H1 (cell line): ENCODE results near the gene BRD4. TPM values are rescaled to one million over a fixed set of nuclear protein-coding genes. Genes with fewer than 3 reads are reported as not detected.

Experiments used
- CTCF ChIA-PET: fragments of 300-600 bp; sonication (Branson Sonifier 250); formaldehyde crosslinking; loops from one replicate; lab custom pipeline; 2021; ENCODE audit not compliant: partially characterized antibody; lab: Charles Lee
- POLR2A ChIA-PET: fragments of 300-600 bp; sonication (Branson Sonifier 250); formaldehyde crosslinking; loops from one replicate; lab custom pipeline; 2021; ENCODE audit warnings: inconsistent platforms; ENCODE audit not compliant: partially characterized antibody; lab: Charles Lee
- DNase-seq, 2 experiments: peaks; one replicate each; pipeline versions ENCODE4 v3.0.0 to v3.0.0-alpha.2; 2010 to 2022; ENCODE audit warnings: low spot score in 2 of 2, low read depth in 1 of 2, mixed read lengths in 1 of 2
- FAIRE-seq: peaks from 2 replicates; lab custom pipeline; 2011; peaks lifted over from hg19 to GRCh38; lab: Jason Lieb, UNC
- H2AFZ ChIP-seq: 2 replicates; pipeline ENCODE4 v1.8.1; 2012; ENCODE audit warnings: low read length, inconsistent platforms
- H2AK5ac ChIP-seq: 2 replicates; pipeline ENCODE4 v1.6.1; 2013; ENCODE audit warnings: low read depth, low read length
- H2BK120ac ChIP-seq: replicated peaks from 2 replicates; pipeline ENCODE3; 2013; ENCODE audit warnings: low read depth, low read length, inconsistent platforms
- H2BK12ac ChIP-seq: 2 replicates; pipeline ENCODE4 v1.6.1; 2013; ENCODE audit warnings: low read depth, low read length
- H2BK15ac ChIP-seq: 2 replicates; pipeline ENCODE4 v1.6.1; 2013; ENCODE audit warnings: low read length
- H2BK20ac ChIP-seq: 2 replicates; pipeline ENCODE4 v1.6.1; 2013; ENCODE audit warnings: low read length
- H2BK5ac ChIP-seq: 2 replicates; pipeline ENCODE4 v1.6.1; 2013; ENCODE audit warnings: low read depth, low read length
- H3K14ac ChIP-seq: 2 replicates; pipeline ENCODE4 v1.6.1; 2013; ENCODE audit warnings: inconsistent platforms; ENCODE audit not compliant: insufficient read length
- H3K18ac ChIP-seq: 2 replicates; pipeline ENCODE4 v1.6.1; 2013; ENCODE audit warnings: low read length; ENCODE audit errors: extremely low read depth
- H3K23ac ChIP-seq: 2 replicates; pipeline ENCODE4 v1.6.1; 2013; ENCODE audit warnings: inconsistent platforms; ENCODE audit not compliant: insufficient read length
- H3K23me2 ChIP-seq: 2 replicates; pipeline ENCODE4 v1.6.1; 2013; ENCODE audit warnings: low read depth, low read length
- H3K27ac ChIP-seq: 2 replicates; pipeline ENCODE4 v1.6.1; 2011; ENCODE audit warnings: low read depth, low read length, inconsistent platforms
- H3K27me3 ChIP-seq, 4 experiments: replicated peaks in 1 of 4; 1 replicate in 1 of 4; 2 replicates in 3 of 4; pipeline versions ENCODE4 v1.6.1 to v1.8.1; 2011 to 2013; ENCODE audit warnings: low read length in 3 of 4, mild to moderate bottlenecking in 3 of 4, inconsistent platforms in 2 of 4, mixed read lengths in 2 of 4, moderate library complexity in 1 of 4; ENCODE audit not compliant: control insufficient read depth in 3 of 4, insufficient read depth in 3 of 4; ENCODE audit errors: extremely low read depth in 1 of 4
- H3K36me3 ChIP-seq, 4 experiments: 2 replicates each; pipeline versions ENCODE4 v1.6.1 to v1.8.1; 2011 to 2013; ENCODE audit warnings: mild to moderate bottlenecking in 4 of 4, low read length in 3 of 4, moderate library complexity in 2 of 4, control low read depth in 1 of 4, inconsistent platforms in 1 of 4; ENCODE audit not compliant: insufficient read depth in 4 of 4, control insufficient read depth in 2 of 4
- H3K4ac ChIP-seq: replicated peaks from 2 replicates; pipeline ENCODE3; 2013; ENCODE audit warnings: low read length, low read depth, mixed read lengths, inconsistent platforms; ENCODE audit not compliant: insufficient read length
- H3K4me1 ChIP-seq, 4 experiments: replicated peaks in 1 of 4; 1 replicate in 1 of 4; 2 replicates in 3 of 4; pipeline versions ENCODE4 v1.6.1 to v1.8.1; 2011 to 2013; ENCODE audit warnings: low read length in 3 of 4, inconsistent platforms in 2 of 4, mixed read lengths in 1 of 4; ENCODE audit not compliant: insufficient read depth in 4 of 4, control insufficient read depth in 3 of 4
- H3K4me2 ChIP-seq, 2 experiments: 2 replicates each; pipeline versions ENCODE4 v1.6.1 to v1.8.1; 2011 to 2013; ENCODE audit warnings: low read depth in 2 of 2, low read length in 2 of 2, control low read depth in 1 of 2, inconsistent platforms in 1 of 2, mild to moderate bottlenecking in 1 of 2; ENCODE audit not compliant: insufficient read depth in 1 of 2
- H3K4me3 ChIP-seq, 4 experiments: fragments of 200-600, 300-600 bp in 1 of 4; sonication (generic), shearing (Covaris generic), sonication (Bioruptor Twin) in 1 of 4; 2 replicates each; pipeline versions ENCODE4 v1.5.1 to v1.8.1; 2011 to 2016; ENCODE audit warnings: low read length in 4 of 4, low read depth in 3 of 4, control low read depth in 2 of 4, inconsistent platforms in 2 of 4, mild to moderate bottlenecking in 2 of 4, mixed read lengths in 1 of 4, moderate library complexity in 1 of 4; ENCODE audit not compliant: insufficient read depth in 2 of 4; ENCODE audit errors: extremely low read depth in 1 of 4
- H3K56ac ChIP-seq: replicated peaks from 2 replicates; pipeline ENCODE3; 2013; ENCODE audit warnings: low read depth, mild to moderate bottlenecking, mixed read lengths, low read length, inconsistent platforms; ENCODE audit not compliant: insufficient read length
- H3K79me1 ChIP-seq: 2 replicates; pipeline ENCODE4 v1.6.1; 2013; ENCODE audit warnings: low read depth, low read length, control low read depth
- H3K79me2 ChIP-seq, 2 experiments: 2 replicates each; pipeline versions ENCODE4 v1.6.1 to v1.8.1; 2012 to 2013; ENCODE audit warnings: low read length in 2 of 2, mild to moderate bottlenecking in 2 of 2, inconsistent platforms in 1 of 2; ENCODE audit not compliant: insufficient read depth in 2 of 2, control insufficient read depth in 1 of 2
- H3K9ac ChIP-seq, 4 experiments: replicated peaks in 1 of 4; 1 replicate in 1 of 4; 2 replicates in 3 of 4; pipeline versions ENCODE4 v1.6.1 to v1.8.1; 2011 to 2013; ENCODE audit warnings: low read depth in 3 of 4, low read length in 3 of 4, control low read depth in 2 of 4, mild to moderate bottlenecking in 2 of 4, moderate library complexity in 2 of 4, inconsistent platforms in 1 of 4; ENCODE audit errors: extremely low read depth in 1 of 4
- H3K9me3 ChIP-seq, 2 experiments: 2 replicates each; pipeline versions ENCODE4 v1.6.1 to v1.8.1; 2012 to 2013; ENCODE audit warnings: mild to moderate bottlenecking in 2 of 2, moderate library complexity in 2 of 2, control low read depth in 1 of 2, inconsistent platforms in 1 of 2, low read depth in 1 of 2, low read length in 1 of 2, mixed read lengths in 1 of 2; ENCODE audit not compliant: insufficient read depth in 2 of 2
- H4K20me1 ChIP-seq, 2 experiments: replicated peaks in 1 of 2; 2 replicates each; pipeline versions ENCODE3 to v1.8.1; 2011 to 2013; ENCODE audit warnings: inconsistent platforms in 2 of 2, low read length in 2 of 2, mild to moderate bottlenecking in 1 of 2; ENCODE audit not compliant: insufficient read depth in 2 of 2, control insufficient read depth in 1 of 2
- H4K5ac ChIP-seq: 2 replicates; pipeline ENCODE4 v1.6.1; 2013; ENCODE audit warnings: low read length, low read depth, mixed read lengths, inconsistent platforms; ENCODE audit not compliant: insufficient read length
- H4K8ac ChIP-seq: 2 replicates; pipeline ENCODE4 v1.8.0; 2013; ENCODE audit warnings: mild to moderate bottlenecking, moderate library complexity, low read length, inconsistent platforms; ENCODE audit not compliant: insufficient read depth; ENCODE audit errors: extremely low read depth
- H4K91ac ChIP-seq: replicated peaks from 2 replicates; pipeline ENCODE3; 2013; ENCODE audit warnings: low read length, mixed read lengths, inconsistent platforms; ENCODE audit not compliant: insufficient read length
- CTBP2 ChIP-seq: IDR thresholded peaks from 2 replicates; pipeline ENCODE4 v1.7.0; 2011; ENCODE audit warnings: borderline replicate concordance, mild to moderate bottlenecking, moderate library complexity, mixed read lengths, low read length; ENCODE audit not compliant: insufficient read depth, insufficient read length
- HDAC6 ChIP-seq: IDR thresholded peaks from one replicate; pipeline ENCODE4 v1.7.1; 2012; ENCODE audit warnings: low read depth, mild to moderate bottlenecking, inconsistent platforms, low read length, moderate library complexity
- KDM1A ChIP-seq: fragments of 200-600, 300-600 bp; sonication (generic); IDR thresholded peaks from 2 replicates; pipeline ENCODE4 v1.7.1; 2016; ENCODE audit warnings: mild to moderate bottlenecking, low read length, borderline replicate concordance
- RBBP5 ChIP-seq: IDR thresholded peaks from 2 replicates; pipeline ENCODE4 v1.7.1; 2012; ENCODE audit warnings: low read depth, mild to moderate bottlenecking, inconsistent platforms, low read length, moderate library complexity, borderline replicate concordance
- RXRA ChIP-seq: IDR thresholded peaks from 2 replicates; pipeline ENCODE4 v1.6.1; 2011; ENCODE audit warnings: low read depth, mild to moderate bottlenecking, low read length, moderate library complexity; ENCODE audit not compliant: insufficient read depth
- SP1 ChIP-seq: IDR thresholded peaks from 2 replicates; pipeline ENCODE4 v1.6.1; 2011; ENCODE audit warnings: low read depth, low read length
- TCF12 ChIP-seq: IDR thresholded peaks from 2 replicates; pipeline ENCODE4 v1.6.1; 2011; ENCODE audit warnings: low read depth, mild to moderate bottlenecking, low read length
- WGBS, 2 experiments: shearing (Covaris generic) in 1 of 2; methylation state at CpG; one replicate each; pipeline versions ENCODE4 v1.1.6 to v1.1.7; 2013 to 2015; ENCODE audit warnings: low lambda C conversion rate in 2 of 2, mixed read lengths in 2 of 2, inconsistent platforms in 1 of 2, low coverage in 1 of 2, missing lambda C conversion rate in 1 of 2; ENCODE audit not compliant: insufficient replicate concordance in 2 of 2, insufficient coverage in 1 of 2, insufficient read length in 1 of 2; ENCODE audit errors: extremely low coverage in 1 of 2, missing lambda C conversion rate in 1 of 2; 5-methylcytosine and 5-hydroxymethylcytosine counted together
- polyA plus RNA-seq, 7 experiments: library from polyadenylated mRNA; depleted of rRNA in 3 of 7; stranded (reverse) in 5 of 7; unstranded in 2 of 7; fragments of >200 nt in 5 of 7; fragments of 200-250 nt in 2 of 7; gene quantifications; 1 replicate in 5 of 7; 2 replicates in 1 of 7; 4 replicates in 1 of 7; pipeline versions ENCODE4 v1.2.1 to v1.2.3, GENCODE V29; 2011 to 2013; ENCODE audit warnings: missing spikeins in 2 of 7, mixed read lengths in 2 of 7
- total RNA-seq: library from RNA; stranded (reverse); fragmentation: NEBNext Ultra II Directional; extraction: Animal tissue kit (Norgen Biotek cat#: 25700); gene quantifications from 2 replicates; pipeline ENCODE4 v1.2.1, GENCODE V29; 2021

BRD4 gene
- total and polyA plus RNA-seq, 2 of the 8 experiments (the other 6 are each of a cell fraction or from before 2014, with no cell fraction given): 14.1 to 146 TPM

DNA sequence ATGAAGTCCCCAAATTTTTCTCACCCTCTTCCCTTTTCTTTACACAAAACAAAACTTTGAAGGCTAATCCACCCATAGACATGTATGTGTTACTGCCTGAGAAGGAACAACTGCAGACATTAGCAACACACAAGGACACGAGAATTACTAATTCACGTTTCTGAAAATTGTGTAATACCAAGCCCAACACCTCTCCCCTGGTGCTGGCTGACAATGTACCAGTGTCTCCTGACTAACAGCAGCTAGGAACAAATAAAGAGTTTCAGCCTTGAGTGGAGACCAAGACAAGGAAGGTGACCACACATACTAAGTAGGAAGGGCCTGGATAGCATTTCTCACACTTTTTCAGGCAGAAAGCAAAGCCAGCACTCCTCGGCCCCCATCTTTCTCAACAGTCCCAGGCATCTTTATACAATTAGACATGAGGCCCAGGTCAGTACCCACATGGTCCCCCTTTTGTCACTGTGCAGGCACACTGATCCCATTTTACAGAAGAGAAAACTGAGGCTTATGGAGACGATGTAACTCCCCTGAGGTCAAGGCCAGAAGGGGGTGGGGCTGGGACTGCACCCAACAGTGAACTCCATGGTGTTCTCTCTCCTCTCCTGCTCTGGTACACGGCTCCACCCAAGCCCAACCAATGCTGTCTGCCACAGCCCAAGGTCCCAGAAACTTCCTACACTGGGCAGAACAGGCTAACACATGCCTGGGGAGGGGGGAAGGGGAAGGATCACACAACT is 8.7 kb downstream of the BRD4 start:
- no peak overlapping the region for H3K27ac ChIP-seq
- no peaks in the 10 kb centered on the region for H3K36me3 ChIP-seq
- no peak overlapping the region for H3K56ac ChIP-seq
- H3K4me2 ChIP-seq: no peak overlapping the region
- H3K23ac ChIP-seq: no peak overlapping the region
- no peak overlapping the region for H4K8ac ChIP-seq
- peaks cover 60 to 70% of the 10 kb centered on the region in 2 experiments for H4K20me1 ChIP-seq
- peaks cover 0 to 18% (median 7%) of the 10 kb centered on the region in 4 experiments for H3K4me1 ChIP-seq
- DNase-seq (no peak), FAIRE-seq (no peak)
- no peaks in the 10 kb centered on the region for H3K23me2 ChIP-seq
- H2BK120ac ChIP-seq: no peak overlapping the region
- WGBS, 2 experiments: 83% methylated on average over 5 of the region's 5 CpGs; no CpG with 5 or more reads in 1 of the 2 experiments
- H2AFZ ChIP-seq: no peak overlapping the region
- H3K18ac ChIP-seq: no peak overlapping the region
- TF ChIP-seq SP1 (no peak), TCF12 (no peak), CTBP2 (no peak), RBBP5 (no peak), HDAC6 (no peak), RXRA (no peak), KDM1A (peak; percentile 88; the same call in 1 of the 2 replicates)
- H2BK15ac ChIP-seq: no peak overlapping the region
- H2BK12ac ChIP-seq: no peak overlapping the region
- ChIA-PET CTCF (interaction anchor here (1.5 to 2.2 kb wide), 3 partner anchors 20 to 59 kb away, joined by 3 to 7 read pairs (median 6); no protein-coding TSS in a partner anchor), POLR2A (interaction anchor here (0.9 to 2.1 kb wide), 6 partner anchors 10 to 143 kb away, joined by 3 to 6 read pairs (median 4); partner anchors contain the start of gene AKAP8)
- H3K4ac ChIP-seq: no peak overlapping the region
- no peak overlapping the region for H3K4me3 ChIP-seq
- no peak overlapping the region for H3K14ac ChIP-seq
- H3K9me3 ChIP-seq: no peaks in the 10 kb centered on the region
- H3K79me2 ChIP-seq: peaks cover 92 to 98% of the 10 kb centered on the region in 2 experiments
- H2BK20ac ChIP-seq: no peak overlapping the region
- H3K79me1 ChIP-seq: peaks cover 10% of the 10 kb centered on the region
- no peak overlapping the region for H4K5ac ChIP-seq
- no peak overlapping the region; a peak in 1 of 7 replicates for H3K9ac ChIP-seq
- no peak overlapping the region for H4K91ac ChIP-seq
- no peak overlapping the region; the same call in 1 of the 2 replicates for H2BK5ac ChIP-seq
- H2AK5ac ChIP-seq: no peak overlapping the region
- H3K27me3 ChIP-seq: no peaks in the 10 kb centered on the region
